Stimulated activated CD8-positive, alpha-beta memory T cell treated with anti-CD3 and anti-CD28 coated beads, Interleukin-2, amount 100 ng/mL, for 48 hours (primary cell): ENCODE measurements around the gene ST3GAL3.
A peak's percentile ranks its signal among the peaks of the same experiment; 100 is the strongest.
"Not testable (repeated sequence)": the region's sequence is repeated elsewhere in the genome, so short reads cannot be mapped to it uniquely, and the experiment has no call there.

Experiments used
- DNase-seq, 2 donors: peaks; one replicate each; pipeline ENCODE4 v3.0.0-alpha.2; 2020; ENCODE audit warnings: low read depth in 2 of 2

ST3GAL3 gene

GRCh38 chr1:43819357-43819756 is 112.0 kb downstream of the ST3GAL3 start:
- no peak for DNase-seq

GRCh38 chr1:43821471-43821870 is 114.1 kb downstream of the ST3GAL3 start:
- DNase-seq: no peak

GRCh38 chr1:43822040-43822690 is 114.8 kb downstream of the ST3GAL3 start:
- no peak for DNase-seq

GRCh38 chr1:43824795-43825194 is 117.5 kb downstream of the ST3GAL3 start:
- DNase-seq: no peak

GRCh38 chr1:43828574-43828973 is 121.2 kb downstream of the ST3GAL3 start:
- DNase-seq: no peak

GRCh38 chr1:43830802-43831201 is 123.5 kb downstream of the ST3GAL3 start:
- DNase-seq: no peak

- DNase-seq: no peak
These were observed 124.5 kb downstream of the ST3GAL3 start for GRCh38 chr1:43831851-43832250.

- no peak for DNase-seq
These were observed 124.9 kb downstream of the ST3GAL3 start for GRCh38 chr1:43832255-43832654.

GRCh38 chr1:43832998-43833397 is 125.7 kb downstream of the ST3GAL3 start:
- no peak for DNase-seq

GRCh38 chr1:43833902-43834279 is 126.6 kb downstream of the ST3GAL3 start:
- not testable (repeated sequence) for DNase-seq

GRCh38 chr1:43834280-43835081 is 127.1 kb downstream of the ST3GAL3 start:
- no peak for DNase-seq

GRCh38 chr1:43835082-43836021 is 128.0 kb downstream of the ST3GAL3 start:
- DNase-seq: no peak

- peak; percentile 27 to 73 for DNase-seq
These were observed 129.1 kb downstream of the ST3GAL3 start for GRCh38 chr1:43836267-43836951.

- DNase-seq: no peak
These were observed 131.7 kb downstream of the ST3GAL3 start for GRCh38 chr1:43839056-43839455.

GRCh38 chr1:43841321-43842174 is 134.2 kb downstream of the ST3GAL3 start:
- DNase-seq: no peak

- DNase-seq: no peak
These were observed 134.8 kb downstream of the ST3GAL3 start for GRCh38 chr1:43842175-43842498.

GRCh38 chr1:43843684-43844083 is 136.3 kb downstream of the ST3GAL3 start:
- DNase-seq: no peak

- no peak for DNase-seq
These were observed 136.8 kb downstream of the ST3GAL3 start for GRCh38 chr1:43844114-43844513.

- no peak for DNase-seq
These were observed 140.0 kb downstream of the ST3GAL3 start for GRCh38 chr1:43847290-43847689.

- no peak for DNase-seq
These were observed 140.5 kb downstream of the ST3GAL3 start for GRCh38 chr1:43847882-43848281.

GRCh38 chr1:43849670-43850069 is 142.3 kb downstream of the ST3GAL3 start:
- no peak for DNase-seq
